A549 (cell line): ENCODE data around the gene MT2A.

Source experiments
- BHLHE40 ChIP-seq: IDR thresholded peaks from 2 replicates; pipeline ENCODE4 v1.6.1; 2012; ENCODE audit warnings: low read depth, low read length, inconsistent platforms
- CBX8 ChIP-seq: fragments of 200-600 bp; sonication (generic); IDR thresholded peaks from 2 replicates; pipeline ENCODE4 v1.6.1; 2016
- CTCF ChIP-seq: fragments of >200 bp; sonication (Bioruptor Twin); formaldehyde crosslinking; IDR thresholded peaks from 3 replicates; pipeline ENCODE4 v1.5.1; 2016
- EP300 ChIP-seq, 2 experiments: fragments of >200 bp; sonication (Bioruptor Twin); formaldehyde crosslinking; IDR thresholded peaks; 2 replicates in 1 of 2; 3 replicates in 1 of 2; pipeline ENCODE4 v1.6.1; 2016 to 2017
- GATA3 ChIP-seq: IDR thresholded peaks from 2 replicates; pipeline ENCODE4 v1.6.1; 2012; ENCODE audit warnings: borderline replicate concordance
- JUN ChIP-seq, 2 experiments: fragments of >200 bp; sonication (Bioruptor Twin); formaldehyde crosslinking; IDR thresholded peaks; 2 replicates in 1 of 2; 3 replicates in 1 of 2; pipeline ENCODE4 v1.6.1; 2016 to 2017
- MAZ ChIP-seq: fragments of 150-350 bp; IDR thresholded peaks from 2 replicates; pipeline ENCODE4 v1.6.1; 2014; ENCODE audit warnings: antibody characterized with exemption, low read depth, low read length, borderline replicate concordance
- PHF8 ChIP-seq: fragments of 200-600 bp; sonication (generic); IDR thresholded peaks from 2 replicates; pipeline ENCODE4 v1.6.1; 2016; ENCODE audit warnings: low read depth, mild to moderate bottlenecking, antibody characterized with exemption, moderate library complexity, borderline replicate concordance
- POLR2AphosphoS2 ChIP-seq: conservative IDR thresholded peaks from 2 replicates; pipeline ENCODE4 v1.6.1; 2012; ENCODE audit warnings: low read length, improper control_type of control experiment, inconsistent platforms
- ZFP36 ChIP-seq: fragments of 450-650 bp; IDR thresholded peaks from 2 replicates; pipeline ENCODE4 v1.6.1; 2014; ENCODE audit warnings: borderline replicate concordance; ENCODE audit not compliant: partially characterized antibody
- TF ChIP-seq, protein P1 (sequence below): IDR thresholded peaks from 2 replicates; pipeline ENCODE4 v1.6.1; 2012; ENCODE audit warnings: low read depth, borderline replicate concordance

DNA sequence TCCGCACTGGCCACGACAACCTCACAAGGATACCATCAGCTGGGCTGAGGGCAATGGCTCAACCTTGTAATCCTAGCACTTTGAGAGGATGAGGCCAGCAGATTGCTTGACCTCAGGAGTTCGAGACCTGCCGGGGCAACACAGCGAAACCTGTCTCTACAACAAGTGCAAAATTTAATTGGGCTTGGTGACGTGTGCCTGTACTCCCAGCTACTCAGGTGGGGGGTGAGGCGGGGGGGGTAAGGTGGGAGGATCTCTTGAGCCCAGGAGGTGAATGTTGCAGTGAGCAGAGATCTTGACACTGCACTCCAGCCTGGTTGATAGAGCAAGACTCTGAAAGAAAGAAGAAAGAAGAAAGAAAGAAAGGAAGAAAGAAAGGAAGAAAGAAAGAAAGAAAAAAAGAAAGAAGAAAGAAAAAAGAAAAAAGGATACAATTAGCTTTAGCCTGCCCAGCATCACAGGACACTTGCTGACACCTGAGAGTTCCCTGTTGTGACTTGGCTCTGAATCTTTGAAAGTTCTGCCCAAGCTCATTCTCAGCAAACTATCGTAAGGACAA lies 12.0 kb downstream of the MT2A start:
- no peak for TF ChIP-seq CTCF
- no peak for TF ChIP-seq GATA3
- no peak for TF ChIP-seq MAZ
- TF ChIP-seq PHF8 = no peak
- TF ChIP-seq ZFP36 = no peak
- no peak for TF ChIP-seq JUN (IDR thresholded peaks at IDR 0.05)
- TF ChIP-seq, protein P1, sequence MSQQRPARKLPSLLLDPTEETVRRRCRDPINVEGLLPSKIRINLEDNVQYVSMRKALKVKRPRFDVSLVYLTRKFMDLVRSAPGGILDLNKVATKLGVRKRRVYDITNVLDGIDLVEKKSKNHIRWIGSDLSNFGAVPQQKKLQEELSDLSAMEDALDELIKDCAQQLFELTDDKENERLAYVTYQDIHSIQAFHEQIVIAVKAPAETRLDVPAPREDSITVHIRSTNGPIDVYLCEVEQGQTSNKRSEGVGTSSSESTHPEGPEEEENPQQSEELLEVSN = no peak
- TF ChIP-seq BHLHE40 = no peak
- TF ChIP-seq CBX8 = no peak
- no peak for TF ChIP-seq POLR2AphosphoS2
- no peak for TF ChIP-seq EP300 (IDR thresholded peaks at IDR 0.05)
